ENCODE data around the gene CT45A8. TPM values are rescaled to one million over a fixed set of nuclear protein-coding genes. Genes with fewer than 3 reads are reported as not detected.
"Not testable (repeated sequence)": the region's sequence is repeated elsewhere in the genome, so short reads cannot be mapped to it uniquely, and the experiment has no call there.

CT45A8 gene
- total RNA-seq (2014; rRNA removed; shearing (Covaris generic)), result not detected in 2 replicates

- DNase-seq (ENCODE audit: low read depth), result not testable (repeated sequence)
These were observed at the start of gene CT45A8 for GRCh38 chrX:135854438-135854837. TSS of gene CT45A8 (minus strand) at chrX:135854538. CDS start at chrX:135850783, 3,755 bp downstream.

DNA sequence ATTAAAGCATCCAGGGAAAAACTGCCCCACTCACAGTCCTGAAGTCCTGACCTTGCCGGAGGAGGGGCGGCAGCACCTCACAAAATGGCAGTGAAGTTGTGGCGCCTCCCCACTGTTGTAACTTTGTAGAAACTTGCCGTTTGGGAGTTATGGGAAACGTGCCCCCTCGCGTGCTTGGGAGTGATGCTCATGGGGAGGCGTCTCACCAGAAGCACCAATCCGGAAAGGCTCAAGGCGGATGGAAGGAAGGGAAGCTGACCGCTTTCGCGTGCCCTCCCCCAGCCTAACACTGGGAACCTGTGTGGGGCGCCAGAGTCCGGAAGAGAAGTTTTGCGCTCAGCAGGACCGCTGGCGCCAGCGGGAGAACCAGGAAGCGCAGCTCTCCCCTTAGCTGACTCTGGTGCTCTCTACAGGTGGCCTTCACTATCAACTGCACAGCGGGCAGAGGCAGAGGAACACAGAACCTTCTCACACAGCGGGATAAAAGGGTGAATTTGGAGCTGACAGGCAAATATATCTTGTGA is 39.0 kb upstream of the CT45A8 start, which contains the start of the genes CT45A10 and SAGE1:
CT45A10 (minus strand) TSS at position 151 of the 524 bp plus-strand sequence. CDS start 8,100 bp downstream, outside the sequence.
SAGE1 (plus strand) TSS at position 423 of the 524 bp plus-strand sequence. CDS start 2,527 bp downstream, outside the sequence.
- DNase-seq (ENCODE audit: low read depth), result peak; percentile 5

DNA sequence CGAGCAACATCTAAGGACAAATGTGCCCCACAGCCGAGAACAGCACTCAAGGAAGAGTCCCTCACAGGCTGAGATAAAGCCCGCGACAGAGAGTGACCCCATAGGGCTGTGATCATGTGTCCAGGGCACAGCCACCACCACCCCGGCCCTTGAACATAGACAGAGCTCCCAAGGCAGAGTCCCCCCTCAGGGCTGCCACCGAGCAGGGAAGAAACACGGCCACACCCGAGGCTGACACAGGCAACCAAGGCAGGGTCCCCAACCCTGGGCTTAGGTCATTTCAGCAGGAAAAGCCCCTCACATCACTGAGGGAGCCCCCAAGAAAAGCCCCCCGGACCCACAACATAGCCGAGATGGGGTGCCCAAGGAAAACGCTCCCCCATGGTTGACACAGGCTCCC is 38.4 kb upstream of the CT45A8 start:
- DNase-seq (ENCODE audit: low read depth), result no peak

DNA sequence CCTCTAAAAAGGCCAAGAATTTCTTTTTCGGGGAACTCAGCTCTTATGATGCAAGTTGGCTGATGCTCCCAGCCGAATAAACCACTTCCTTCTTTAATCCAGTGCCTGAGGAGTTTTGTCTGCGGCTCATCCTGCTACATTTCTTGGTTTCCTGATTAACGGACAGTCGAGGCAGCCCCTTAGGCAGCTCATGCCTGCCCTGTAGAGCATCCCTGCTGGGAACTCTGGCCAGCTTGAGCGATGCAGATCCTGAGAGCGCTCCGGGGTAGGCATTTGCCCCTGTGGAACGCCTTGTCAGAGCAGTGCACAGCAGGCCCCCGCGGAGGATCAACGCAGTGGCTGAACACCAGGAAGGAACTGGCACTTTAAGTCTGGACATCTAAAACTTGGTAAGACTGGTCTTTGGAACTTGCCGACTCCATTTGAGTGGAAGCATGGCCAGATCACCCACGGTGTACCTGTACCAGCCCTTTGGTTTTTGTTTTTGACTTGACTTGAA is 35.8 kb upstream of the CT45A8 start:
- DNase-seq (ENCODE audit: low read depth), result no peak

- DNase-seq (ENCODE audit: low read depth), result not testable (repeated sequence)
These were observed 34.6 kb upstream of the CT45A8 start for GRCh38 chrX:135888976-135889375.

GRCh38 chrX:135888230-135888629 is 33.9 kb upstream of the CT45A8 start:
- DNase-seq (ENCODE audit: low read depth), result not testable (repeated sequence)

- DNase-seq (ENCODE audit: low read depth), result not testable (repeated sequence)
These were observed 28.4 kb upstream of the CT45A8 start for GRCh38 chrX:135882741-135883140.

GRCh38 chrX:135871712-135872111 is 17.4 kb upstream of the CT45A8 start, which contains the start of gene CT45A9:
TSS of gene CT45A9 (minus strand) at chrX:135871812. CDS start at chrX:135868061, 3,751 bp downstream.
- DNase-seq (ENCODE audit: low read depth), result not testable (repeated sequence)

GRCh38 chrX:135837180-135837579 is 17.2 kb downstream of the CT45A8 start, which contains the start of gene CT45A7:
TSS of gene CT45A7 (minus strand) at chrX:135837280. CDS start at chrX:135833533, 3,747 bp downstream.
- not testable (repeated sequence) for DNase-seq (ENCODE audit: low read depth)

DNA sequence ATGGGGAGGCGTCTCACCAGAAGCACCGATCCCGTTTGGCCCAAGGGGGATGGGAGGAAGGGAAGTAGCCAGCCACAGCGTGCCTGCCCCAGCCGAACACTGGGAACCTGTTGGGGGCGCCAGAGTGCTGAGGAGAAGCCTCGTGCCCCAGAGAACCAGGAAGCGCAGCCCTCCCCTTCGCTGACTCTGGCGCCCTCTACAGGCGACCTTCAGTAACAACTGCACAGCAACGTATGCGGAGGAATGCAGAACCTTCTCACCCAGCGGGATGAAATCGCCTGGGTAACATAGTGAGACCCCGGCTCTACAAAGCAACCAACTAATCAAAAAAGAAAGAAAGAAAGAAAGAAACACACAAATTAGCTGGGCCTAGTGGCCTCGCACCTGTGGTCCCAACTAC is 34.4 kb downstream of the CT45A8 start, which contains the start of gene CT45A2:
CT45A2 (minus strand) TSS at position 101 of the 400 bp plus-strand sequence. CDS start 3,747 bp downstream, outside the sequence.
- not testable (repeated sequence) for DNase-seq (ENCODE audit: low read depth)

DNA sequence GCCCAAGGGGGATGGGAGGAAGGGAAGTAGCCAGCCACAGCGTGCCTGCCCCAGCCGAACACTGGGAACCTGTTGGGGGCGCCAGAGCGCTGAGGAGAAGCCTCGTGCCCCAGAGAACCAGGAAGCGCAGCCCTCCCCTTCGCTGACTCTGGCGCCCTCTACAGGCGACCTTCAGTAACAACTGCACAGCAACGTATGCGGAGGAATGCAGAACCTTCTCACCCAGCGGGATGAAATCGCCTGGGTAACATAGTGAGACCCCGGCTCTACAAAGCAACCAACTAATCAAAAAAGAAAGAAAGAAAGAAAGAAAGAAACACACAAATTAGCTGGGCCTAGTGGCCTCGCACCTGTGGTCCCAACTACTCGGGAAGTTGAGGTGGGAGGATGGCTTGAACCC is 51.7 kb downstream of the CT45A8 start, which contains the start of gene CT45A6:
CT45A6 (minus strand) TSS at position 101 of the 400 bp plus-strand sequence. CDS start 3,794 bp downstream, outside the sequence.
- DNase-seq (ENCODE audit: low read depth), result not testable (repeated sequence)

Other genes with a start within 250 kb of the CT45A8 start
- 0.10 TPM in 1 of 2 replicates, not detected in the other for gene CT45A1, start 140.9 kb downstream of the CT45A8 start, total RNA-seq (2014; rRNA removed; shearing (Covaris generic))
- gene CT45A3, start 86.3 kb downstream of the CT45A8 start, total RNA-seq (2014; rRNA removed; shearing (Covaris generic)), result 0.36 TPM in 1 of 2 replicates, not detected in the other
- 0.29 TPM in 1 of 2 replicates, not detected in the other for gene CT45A5, start 69.0 kb downstream of the CT45A8 start, total RNA-seq (2014; rRNA removed; shearing (Covaris generic))
- gene CT45A6, start 51.8 kb downstream of the CT45A8 start, total RNA-seq (2014; rRNA removed; shearing (Covaris generic)), result not detected in 2 replicates
- not detected in 2 replicates for gene CT45A2, start 34.5 kb downstream of the CT45A8 start, total RNA-seq (2014; rRNA removed; shearing (Covaris generic))
- not detected in 2 replicates for gene CT45A7, start 17.3 kb downstream of the CT45A8 start, total RNA-seq (2014; rRNA removed; shearing (Covaris generic))
- gene CT45A9, start 17.3 kb upstream of the CT45A8 start, total RNA-seq (2014; rRNA removed; shearing (Covaris generic)), result not detected in 2 replicates
- 0.29 and 0.72 TPM in 2 replicates for gene CT45A10, start 38.9 kb upstream of the CT45A8 start, total RNA-seq (2014; rRNA removed; shearing (Covaris generic))
- gene SAGE1, start 39.2 kb upstream of the CT45A8 start, total RNA-seq (2014; rRNA removed; shearing (Covaris generic)), result under 0.01 and 0.10 TPM in 2 replicates
- gene MMGT1, start 119.5 kb upstream of the CT45A8 start, total RNA-seq (2014; rRNA removed; shearing (Covaris generic)), result 19.8 and 28.0 TPM in 2 replicates
- gene SLC9A6, start 130.9 kb upstream of the CT45A8 start, total RNA-seq (2014; rRNA removed; shearing (Covaris generic)), result 12.4 and 12.7 TPM in 2 replicates